HG03469 (cell line): ENCODE data around the gene MEIOB.
"Not testable (repeated sequence)": the region's sequence is repeated elsewhere in the genome, so short reads cannot be mapped to it uniquely, and the experiment has no call there.

Source experiments
- ATAC-seq: cut with Tn5 transposase; IDR thresholded peaks from one replicate; pipeline ENCODE4 v1.9.1; 2021; ENCODE audit warnings: mild to moderate bottlenecking, moderate library complexity, moderate number of reproducible peaks; ENCODE audit not compliant: unreplicated experiment

The MEIOB gene

DNA sequence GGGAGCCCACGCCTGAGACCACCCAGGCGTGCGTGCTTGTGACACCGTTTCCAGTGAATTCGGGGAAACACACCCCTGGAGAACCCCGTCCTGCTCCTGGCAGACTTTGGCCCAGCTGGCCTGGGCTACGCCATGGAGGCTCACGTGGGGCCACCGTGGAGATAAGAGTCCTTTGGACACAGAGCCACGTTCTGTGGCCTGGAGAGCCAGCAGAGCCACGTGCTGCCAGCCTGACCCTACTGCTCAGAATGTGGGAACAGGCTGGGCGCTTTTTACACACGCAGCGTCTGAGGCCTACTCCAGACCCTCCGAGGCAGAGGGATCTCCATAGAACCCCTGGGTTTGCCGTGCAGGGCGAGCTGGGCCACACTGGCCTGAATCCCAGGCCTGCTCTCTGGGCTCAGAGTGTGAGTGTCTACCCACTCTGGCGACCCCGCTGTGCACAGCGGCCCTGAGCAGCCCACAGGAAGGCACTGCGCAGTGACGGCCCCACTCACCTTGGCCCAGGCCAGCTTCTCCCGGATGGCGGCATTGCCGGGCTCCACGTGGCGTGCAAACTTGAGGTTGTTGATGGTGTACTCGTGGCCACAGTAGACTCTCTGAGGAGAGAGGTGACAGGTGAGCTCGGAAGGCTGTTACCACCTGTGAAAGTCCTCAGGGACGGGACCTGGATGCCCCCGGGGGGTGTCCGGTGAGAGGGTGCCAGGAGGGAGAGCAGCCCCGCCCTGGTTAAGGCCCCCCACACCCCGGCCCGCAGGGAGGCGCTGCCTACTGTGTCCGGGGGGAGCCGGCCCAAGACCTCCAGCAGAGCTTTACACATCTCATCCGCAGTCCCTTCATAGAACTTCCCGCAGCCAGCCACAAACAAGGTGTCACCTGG lies 55.3 kb downstream of the MEIOB start:
- ATAC-seq, result no peak

DNA sequence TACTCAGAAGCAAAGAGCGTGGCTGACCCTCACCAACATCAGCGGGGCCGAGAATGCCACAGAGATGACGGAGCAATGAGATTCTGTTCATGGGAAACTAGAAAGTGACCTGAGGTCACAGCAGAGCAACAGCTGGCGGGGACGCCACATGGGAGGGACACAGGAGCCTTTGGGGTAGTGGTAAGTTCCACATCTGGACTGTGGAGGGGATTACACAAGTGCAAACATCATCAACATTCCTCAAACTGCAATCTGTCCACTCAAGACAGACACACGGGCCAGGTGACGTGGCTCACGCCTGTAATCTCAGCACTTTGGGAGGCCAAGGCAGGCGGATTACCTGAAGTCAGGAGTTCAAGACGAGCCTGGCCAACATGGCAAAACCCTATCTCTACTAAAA lies 56.5 kb downstream of the MEIOB start:
- ATAC-seq, result no peak

DNA sequence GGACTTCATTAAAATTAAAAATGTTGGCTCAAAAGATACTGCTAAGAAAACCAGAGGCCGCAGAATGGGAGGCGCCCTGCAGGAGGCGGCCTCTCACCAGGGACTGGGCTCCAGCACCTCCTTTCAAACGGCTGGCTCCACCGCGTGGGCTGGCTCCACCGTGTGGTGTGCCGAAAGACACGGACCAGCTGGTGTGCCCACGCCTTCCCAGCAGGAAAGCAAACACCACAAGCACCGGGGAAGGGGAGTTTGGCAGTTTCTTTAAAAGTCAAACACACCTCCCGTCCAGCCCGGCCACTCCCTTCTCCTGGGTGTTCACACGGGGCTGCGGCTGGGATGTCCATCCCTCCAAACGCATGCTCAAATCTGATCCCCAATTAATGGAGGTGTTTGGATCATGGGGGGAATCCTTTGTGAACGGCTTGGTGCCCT lies 59.2 kb downstream of the MEIOB start:
- ATAC-seq, result no peak

DNA sequence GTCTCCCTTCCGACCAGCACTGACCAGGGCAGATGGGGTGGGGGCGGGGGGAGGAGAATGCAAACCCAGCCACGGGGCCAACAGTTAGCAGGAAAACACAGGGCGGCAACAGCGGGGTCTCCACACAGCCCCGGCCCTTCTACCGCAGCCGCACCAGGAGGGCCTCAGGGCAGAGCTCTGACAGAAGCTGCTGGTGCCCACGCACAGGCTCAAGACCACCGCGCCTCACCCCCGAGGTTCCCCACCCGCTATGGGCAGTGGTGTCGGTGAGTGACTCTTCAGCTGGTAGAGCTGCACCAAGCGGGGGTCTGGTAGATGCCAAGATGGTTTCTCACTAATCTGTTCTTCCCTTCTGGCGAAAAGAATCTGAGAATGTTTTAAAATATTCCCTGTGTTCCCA lies 61.4 kb downstream of the MEIOB start:
- ATAC-seq, result no peak

DNA sequence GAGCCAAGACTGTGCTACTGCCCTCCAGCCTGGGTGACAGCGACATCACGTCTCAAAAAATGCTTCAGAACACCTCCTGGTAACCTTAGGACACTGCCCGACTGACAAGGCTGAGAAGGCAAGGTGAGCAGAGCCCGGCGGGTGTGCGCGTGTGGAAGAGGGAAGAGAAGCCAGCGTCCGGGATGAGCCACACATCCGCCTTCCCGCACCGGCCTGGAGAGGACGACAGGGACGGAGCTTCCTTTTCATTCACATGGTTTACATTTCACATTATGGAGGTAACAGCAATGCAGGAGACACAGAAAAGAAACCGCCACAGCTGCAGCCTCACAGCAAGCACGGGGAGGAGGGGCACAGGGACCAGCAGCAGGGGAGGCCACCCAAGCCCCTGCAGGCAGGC lies 61.9 kb downstream of the MEIOB start:
- no peak for ATAC-seq

DNA sequence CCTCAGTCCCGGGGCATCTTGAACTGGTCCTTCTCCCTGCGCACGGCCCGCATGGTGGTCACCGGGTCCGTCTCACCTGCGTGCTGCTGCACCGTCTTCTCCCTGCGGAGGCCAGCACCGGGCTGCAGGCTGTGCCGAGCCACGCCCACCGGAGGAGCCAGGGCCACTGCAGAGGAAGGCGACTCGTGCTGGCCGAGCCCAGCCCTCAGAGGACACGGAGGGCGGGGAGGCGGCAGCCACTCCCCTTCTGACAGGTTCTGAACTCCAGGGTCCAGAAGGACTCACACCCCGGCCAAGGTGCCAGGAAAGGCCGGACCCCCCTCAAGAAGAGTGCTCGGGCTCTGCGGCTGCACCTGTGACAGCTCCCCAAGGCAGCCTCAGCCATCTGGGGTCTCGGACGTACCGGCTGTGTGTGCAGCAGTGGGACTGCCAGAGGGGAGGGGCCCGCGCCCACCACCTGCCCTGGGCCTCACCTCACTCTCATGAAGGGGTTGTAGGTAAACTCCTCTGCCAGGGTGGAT lies 62.6 kb downstream of the MEIOB start:
- ATAC-seq, result no peak

DNA sequence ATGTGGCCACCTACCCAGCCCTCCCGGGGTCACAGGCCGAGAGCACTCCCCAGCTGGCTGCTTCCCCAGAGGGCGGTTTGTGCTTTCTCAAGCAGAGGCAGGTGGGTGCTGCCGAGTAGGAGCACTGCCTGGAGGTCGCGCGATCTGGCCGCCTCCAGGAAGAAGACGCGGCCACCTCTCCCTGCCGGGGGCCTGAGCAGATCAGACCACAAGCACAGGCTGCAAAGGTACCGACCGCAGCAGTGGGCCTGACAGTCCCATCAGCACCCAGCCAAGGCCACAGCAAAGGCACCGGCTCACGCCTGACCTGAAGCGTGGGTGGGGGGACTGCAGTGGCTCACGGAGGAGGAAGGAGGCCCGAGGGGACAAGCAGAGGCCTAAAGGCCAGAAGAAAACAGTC lies 63.3 kb downstream of the MEIOB start:
- ATAC-seq, result no peak

DNA sequence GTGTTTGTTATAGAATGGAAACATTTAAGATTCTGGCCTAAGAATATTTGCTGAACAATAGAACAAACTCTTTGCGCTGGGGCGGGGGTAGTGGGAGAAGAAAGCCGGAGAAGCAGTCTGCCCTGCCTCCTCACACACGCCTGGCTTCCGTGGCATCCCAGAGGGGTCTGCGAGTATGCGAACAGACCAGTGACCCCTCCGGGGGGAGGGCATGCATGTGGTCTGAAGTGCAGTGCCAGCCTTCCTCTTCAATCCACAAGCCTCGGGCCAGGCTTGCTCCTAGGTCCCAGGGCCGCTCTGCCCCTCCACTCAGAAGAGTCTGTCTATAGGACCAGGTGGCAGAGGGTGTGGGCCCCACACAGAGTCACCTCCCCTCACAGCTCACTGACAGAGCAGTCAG lies 64.3 kb downstream of the MEIOB start:
- ATAC-seq, result no peak

DNA sequence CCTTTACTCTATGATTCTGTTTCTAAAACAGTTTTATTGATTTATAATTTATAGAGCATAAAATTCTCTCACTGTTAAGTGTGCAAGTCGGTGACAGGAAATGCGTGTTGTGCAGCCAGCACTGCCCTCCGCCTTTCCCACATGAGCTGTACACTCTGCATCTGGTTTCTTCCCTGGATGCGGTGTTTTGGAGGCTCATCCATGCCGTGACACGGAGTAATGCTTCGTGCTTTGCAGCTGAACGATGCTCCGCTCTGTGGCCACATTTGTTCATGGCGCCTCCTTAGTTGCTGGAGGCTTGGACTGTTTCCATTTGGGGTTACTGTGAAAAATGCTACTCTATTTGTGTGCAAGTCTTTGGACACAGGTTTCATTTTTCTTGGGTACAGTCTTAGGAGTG lies 71.3 kb downstream of the MEIOB start:
- ATAC-seq, result no peak

DNA sequence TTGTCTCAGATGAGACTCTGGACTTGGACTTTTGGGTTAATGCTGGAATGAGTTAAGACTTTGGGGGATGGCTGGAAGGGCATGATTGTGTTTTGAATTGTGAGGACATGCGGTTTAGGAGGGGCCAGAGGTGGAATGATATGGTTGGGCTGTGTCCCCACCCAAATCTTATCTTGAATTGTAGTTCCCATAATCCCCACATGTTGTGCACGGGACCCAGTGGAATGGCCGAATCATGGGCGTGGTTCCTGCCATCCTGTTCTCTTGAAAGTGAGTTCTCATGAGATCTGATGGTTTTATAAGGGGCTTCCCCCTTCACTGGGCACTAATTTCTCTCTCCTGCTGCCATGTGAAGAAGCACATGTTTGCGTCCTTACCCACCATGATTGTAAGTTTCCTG lies 72.7 kb downstream of the MEIOB start:
- ATAC-seq, result not testable (repeated sequence)

DNA sequence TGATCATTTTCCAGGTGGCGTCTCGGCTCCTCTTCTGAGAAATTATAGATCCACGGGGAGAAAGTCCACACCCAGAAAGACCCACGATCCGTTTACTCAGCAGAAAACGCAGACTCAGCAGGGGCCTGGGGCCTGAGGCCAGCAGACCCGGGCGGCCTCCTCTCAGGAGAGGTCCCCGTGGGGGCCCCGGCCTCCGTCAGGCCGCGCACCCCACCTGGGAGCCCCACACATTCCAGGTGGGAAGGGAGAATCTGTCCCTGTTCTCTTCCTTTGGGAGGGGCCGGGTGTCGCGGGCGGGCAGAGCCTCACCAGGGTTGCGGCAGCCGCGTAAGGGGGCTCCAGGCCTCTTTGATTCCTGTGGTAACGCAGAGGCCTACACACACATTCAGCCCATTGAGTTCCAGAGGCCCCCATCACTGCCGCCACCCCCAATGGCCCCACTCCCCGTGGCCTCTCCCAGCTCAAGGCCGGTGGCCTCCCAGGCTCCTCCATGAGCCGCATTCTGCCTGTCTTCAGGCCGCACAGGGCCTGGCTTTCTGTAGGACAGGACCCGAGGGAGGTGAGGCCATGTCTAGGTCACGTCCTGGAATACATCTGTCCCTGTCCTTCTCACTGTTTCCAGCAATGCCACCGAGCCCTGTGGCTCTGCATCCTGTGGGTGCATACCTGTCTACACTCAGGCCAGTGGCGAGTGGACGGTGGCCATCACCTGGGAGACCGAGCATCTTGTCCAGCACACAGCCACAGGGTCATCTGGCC lies 76.9 kb downstream of the MEIOB start:
- ATAC-seq, result no peak

DNA sequence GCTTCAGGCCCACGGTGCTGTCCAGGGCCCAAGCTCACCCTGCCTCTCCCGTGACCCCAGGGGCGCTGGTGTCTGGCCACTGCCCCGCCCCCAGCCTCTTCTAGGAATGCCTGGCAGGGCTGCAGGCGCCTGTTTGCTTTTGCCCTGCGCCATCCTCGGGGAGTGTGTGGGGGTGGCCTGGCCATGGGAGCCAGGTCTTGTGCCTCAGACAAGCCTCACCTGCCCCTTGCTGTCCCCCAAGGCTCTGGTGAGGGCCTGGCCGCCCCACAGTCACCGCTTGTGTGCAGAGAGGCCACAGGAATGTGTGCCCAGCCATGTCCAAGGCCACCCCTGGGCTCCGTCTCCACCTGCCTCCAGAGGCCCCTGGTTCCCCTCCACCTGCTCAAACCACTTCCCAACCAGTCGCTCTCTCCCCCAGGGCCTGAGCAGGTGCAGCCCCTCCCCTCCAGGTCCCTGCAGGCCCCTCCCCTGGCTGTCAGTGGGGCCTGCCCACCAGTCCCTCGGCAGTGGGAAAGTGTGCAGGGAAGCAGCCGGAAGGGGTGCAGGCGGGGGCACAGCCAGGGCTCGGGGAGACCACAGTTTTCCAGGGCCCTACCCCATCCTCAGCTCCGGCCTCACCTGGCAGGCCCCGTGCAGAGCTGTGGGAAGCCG lies 77.6 kb downstream of the MEIOB start:
- ATAC-seq, result no peak

DNA sequence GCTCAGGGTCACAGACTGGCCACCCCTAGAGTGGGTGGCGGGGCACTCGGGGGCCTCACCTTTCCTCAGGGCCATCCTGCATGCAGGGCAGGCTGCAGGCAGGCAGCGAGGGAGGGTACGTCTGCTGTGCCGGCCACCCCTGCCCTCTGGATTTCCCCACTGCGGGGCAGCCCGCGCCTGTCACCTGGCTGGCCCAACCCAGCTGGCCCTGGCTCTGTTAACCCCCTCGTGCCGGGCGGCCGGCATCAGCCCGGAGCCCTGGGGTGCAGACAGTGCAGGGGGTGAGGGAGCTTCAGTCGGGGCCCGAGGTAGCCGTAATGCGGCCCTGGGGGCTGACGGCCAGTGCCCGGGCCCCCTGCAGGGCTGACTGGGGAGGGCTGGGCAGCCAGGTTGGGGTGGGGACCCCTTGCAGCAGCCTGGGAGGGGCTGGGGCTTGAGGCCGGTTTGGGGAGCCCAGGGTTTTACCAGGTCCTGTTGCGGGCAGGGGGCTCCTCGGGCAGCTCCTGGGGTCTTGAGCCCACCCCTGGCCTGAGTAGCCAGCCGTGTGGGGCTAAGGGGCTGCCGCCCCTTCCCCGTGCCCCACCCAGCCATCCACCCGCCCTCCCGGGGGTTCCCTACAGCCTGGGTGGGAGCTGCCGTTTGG lies 78.3 kb downstream of the MEIOB start, which contains the start of gene IGFALS:
Gene IGFALS, minus strand, starts transcription at position 128 of the 643 bp plus-strand sequence. Its CDS starts 53 bp downstream, at position 75.
- no peak for ATAC-seq

DNA sequence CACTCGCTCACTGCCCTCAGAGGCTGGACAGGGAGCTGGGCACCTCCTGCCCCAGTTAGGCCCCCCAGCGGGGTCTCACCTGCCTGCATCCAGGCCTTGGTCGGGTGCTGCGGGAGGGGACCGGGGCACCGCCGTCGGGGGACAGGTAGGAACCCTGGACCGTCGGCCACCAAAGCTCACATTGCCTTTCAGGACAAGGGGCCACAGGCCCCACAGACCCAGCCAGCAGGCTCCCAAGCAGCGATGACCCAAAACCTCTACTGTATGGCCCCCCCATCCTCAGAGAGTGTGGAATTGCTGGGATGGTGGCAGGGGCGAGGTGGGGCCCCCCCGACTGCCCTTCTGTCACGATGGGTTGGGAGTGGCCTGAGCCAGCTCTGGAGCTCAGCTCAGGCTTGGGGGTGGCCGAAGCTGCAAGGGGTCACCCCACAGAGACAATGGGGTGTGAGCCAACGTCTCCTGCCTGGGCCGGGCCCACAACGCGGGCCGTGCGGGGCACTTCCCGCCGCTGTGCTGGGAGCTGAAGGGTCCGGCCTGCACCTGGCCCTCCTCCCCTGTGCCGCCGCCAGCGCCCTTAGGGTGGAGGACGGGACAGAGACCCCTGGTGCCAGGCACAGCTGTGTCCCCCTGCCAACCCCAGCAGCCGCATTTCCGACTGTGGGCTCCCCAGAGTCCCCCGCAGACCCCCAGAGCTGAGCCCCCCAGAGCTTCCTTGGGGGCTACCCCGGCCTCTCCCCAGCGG lies 79.0 kb downstream of the MEIOB start:
- ATAC-seq, result no peak

DNA sequence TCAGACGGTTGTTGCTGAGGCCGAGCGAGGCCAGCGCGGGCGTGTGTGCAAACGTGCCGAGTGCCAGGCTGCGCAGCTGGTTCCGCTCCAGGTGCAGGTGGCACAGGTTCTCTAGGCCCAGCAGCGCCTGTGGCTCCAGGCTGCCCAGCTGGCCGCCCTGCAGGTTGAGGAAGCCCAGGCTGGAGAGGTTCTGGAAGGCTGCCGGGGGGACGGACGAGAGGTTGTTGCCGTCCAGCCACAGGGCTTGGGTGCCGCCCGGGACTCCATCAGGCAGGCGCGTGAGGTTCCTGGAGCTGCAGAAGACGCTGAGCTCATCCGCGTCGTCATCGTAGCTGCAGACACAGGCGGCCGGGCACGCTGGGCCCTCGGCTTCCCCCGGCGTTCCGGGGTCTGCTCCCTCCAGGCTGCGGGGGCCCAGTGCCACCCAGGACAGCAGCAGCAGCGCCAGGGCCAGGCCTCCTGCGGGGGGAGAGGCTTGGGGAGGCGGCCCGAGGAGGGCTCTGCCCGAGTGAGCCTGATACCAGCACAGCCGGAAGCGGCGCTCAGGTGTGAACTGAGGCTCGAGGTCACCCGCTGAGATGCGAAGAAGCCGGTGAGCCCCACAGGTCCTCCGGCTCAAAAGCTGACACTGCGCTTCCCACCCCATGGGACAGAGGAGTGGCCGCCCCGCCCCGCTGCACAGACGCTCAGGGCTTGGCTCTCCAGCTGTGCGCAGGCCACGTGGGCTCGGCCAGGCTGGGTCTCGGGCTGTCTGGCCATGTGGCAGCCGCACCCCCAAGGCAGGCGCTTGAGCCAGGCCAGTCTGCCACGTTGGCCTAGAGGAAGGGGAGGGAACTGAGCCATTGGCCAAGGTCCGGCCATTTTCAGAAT lies 79.8 kb downstream of the MEIOB start:
- no peak for ATAC-seq

DNA sequence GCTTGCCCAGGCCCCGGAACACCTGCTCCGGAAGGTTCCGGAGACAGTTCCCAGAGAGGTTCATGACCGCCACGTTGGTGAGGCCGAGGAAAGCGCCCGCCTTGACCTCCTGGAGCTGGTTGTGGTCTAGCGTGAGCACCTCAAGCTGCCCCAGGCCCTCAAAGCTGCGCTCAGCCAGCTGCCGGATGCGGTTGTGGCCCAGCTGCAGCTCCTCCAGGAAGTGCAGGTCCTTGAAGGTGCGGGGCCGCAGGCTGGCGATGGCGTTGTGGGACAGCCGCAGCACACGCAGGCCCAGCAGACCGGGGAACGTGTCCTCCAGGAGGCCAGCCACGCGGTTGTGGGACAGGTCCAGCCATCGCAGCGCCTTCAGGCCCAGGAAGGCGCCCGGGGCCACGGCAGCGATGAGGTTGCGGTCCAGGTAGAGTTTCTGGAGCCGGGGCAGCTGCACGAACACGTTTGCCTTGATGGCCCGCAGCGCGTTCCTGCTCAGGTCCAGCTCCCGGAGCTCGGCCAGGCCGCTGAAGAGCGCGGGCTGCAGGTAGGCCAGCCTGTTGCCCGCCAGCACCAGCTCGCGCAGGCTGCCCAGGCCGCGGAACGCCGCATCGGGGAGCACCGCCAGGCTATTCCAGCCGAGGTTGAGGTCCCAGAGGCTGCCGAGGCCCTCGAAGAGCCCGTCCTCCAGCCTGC lies 80.6 kb downstream of the MEIOB start:
- no peak for ATAC-seq

DNA sequence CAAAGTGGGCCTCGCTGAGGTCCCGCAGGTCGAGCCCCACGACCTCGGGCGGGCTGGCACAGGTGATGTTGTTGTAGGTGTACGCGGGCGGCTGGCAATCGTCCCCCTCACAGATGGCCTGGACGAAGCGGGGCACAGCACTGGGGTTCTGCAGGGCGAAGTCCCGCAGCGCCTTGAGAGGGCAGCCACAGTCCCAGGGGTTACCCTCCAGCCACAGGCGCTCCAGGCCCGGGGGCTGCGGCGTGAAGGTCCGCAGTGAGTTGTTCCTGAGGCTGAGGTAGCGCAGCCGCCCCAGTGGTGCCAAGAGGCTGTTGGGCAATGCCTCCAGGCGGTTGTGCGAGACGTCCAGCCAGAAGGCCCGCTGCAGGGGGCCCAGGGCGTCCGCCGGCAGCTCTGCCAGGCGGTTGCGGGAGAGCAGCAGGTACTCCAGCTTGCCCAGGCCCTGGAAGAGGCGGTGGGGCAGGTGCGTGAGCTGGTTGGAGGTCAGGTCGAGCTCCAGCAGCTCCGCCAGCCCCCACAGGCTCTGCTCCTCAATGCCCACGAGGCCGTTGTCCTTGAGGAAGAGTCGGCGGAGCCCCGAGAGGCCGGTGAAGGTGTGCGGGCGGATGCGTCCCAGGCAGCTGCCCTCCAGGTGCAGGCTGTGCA lies 81.2 kb downstream of the MEIOB start:
- no peak for ATAC-seq

DNA sequence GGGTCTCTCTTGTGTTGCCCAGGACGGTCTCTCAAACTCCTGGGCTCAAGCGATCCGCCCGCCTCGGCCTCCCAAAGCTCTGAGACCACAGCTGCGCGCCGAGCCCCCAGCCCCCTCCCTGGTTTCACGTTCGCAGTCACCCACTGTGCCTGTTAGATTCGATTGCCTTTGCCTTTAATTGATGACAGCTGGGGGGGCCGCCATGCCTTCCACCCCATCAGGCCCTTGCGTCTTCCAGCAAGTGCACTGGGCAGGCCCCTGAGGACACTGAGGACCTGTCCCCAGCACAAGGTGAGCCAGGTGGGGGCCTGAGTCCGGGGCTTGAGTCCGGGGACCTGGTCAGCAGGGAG lies 81.7 kb downstream of the MEIOB start:
- no peak for ATAC-seq
